LHCN-M2 (cell line): Measurements from ENCODE around the gene RAD52. TPM values are rescaled to one million over a fixed set of nuclear protein-coding genes. Genes with fewer than 3 reads are reported as not detected.

Experiments used
- DNase-seq: peaks from one replicate; pipeline ENCODE4 v3.0.0-alpha.2; 2012; ENCODE audit warnings: low read depth
- total RNA-seq: library from RNA; depleted of rRNA; stranded (reverse); fragments of >200 nt; gene quantifications from 2 replicates; pipeline ENCODE4 v1.2.3, GENCODE V29; 2014; rRNA removed

The RAD52 gene
- total RNA-seq, 1 experiment from 2014 or later: 14.4 TPM

DNA sequence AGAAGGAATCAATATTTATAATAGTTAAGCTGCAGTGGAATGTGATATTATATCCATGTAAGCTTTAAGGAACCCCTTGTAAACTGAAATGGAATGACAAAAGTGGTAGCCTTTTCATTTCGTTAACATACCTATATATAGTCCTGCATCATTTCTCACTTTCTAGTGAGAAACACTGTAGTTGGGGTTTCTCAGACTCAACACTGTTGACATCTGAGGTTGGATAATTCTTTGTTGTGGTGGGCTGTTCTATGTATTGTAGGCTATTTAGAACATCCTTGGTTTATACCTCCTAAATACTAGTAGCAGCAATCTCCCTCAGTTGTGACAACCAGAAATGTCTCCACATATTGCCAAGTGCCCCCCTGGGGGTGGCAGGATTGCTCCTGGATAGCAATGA is 79.1 kb downstream of the RAD52 start:
- no peak for DNase-seq

DNA sequence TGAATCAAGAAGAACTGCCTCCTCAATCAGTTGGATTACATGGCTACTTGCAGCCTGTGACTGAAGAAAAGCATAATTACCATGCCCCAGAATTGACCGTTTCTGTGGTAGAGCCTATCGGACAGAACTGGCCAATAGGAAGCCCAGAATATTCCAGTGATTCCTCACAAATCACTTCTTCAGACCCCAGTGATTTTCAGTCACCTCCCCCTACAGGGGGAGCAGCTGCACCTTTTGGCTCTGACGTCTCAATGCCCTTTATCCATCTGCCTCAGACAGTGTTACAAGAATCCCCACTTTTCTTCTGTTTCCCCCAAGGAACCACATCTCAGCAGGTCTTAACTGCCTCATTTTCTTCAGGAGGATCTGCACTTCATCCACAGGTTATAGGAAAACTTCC is 80.8 kb downstream of the RAD52 start:
- no peak for DNase-seq

DNA sequence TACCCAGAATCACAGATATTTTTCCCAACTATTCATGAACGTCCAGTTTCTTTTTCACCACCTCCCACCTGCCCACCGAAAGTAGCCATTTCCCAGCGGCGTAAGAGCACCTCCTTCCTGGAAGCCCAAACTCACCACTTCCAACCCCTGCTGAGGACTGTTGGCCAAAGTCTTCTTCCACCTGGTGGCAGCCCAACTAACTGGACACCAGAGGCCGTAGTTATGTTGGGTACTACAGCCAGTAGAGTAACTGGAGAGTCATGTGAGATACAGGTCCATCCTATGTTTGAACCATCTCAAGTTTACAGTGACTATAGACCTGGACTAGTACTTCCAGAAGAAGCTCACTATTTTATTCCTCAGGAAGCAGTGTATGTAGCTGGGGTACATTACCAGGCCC is 81.6 kb downstream of the RAD52 start:
- DNase-seq: no peak

DNA sequence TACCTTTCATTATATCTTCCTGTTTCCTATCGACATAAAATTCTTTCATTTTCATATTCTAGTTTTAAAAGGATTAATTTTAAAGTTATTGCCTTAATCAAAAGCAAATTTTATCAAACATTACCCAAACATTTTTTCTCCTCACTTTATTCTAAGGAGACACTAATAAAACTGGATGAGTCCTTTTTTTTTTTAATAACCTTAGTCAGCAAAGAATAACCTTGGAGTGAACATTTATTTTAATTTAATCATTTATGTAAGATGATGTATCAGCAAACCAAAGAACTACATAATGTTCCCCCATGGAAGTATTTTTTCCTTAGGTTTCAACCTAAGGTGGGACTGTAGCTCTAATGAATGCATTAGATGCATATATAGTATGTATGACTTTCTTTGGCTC is 83.9 kb downstream of the RAD52 start:
- no peak for DNase-seq

DNA sequence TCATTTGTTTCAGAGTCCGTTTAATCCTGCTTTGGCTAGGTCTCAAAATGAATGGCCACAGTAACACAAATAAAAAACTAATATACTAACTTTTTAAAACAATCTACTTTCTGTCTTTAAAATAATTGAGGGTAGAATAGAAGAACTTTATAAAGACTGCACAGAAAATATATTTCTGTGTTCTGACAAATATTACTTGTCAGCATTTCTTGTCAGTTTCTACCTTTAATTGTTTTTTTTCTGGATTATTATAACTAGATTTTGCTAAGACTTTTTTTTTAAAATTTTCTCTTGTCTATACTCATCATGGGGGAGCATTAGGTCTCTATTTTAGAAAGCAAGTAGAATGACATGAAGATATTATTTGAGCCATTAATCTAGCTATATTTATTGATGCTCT is 86.2 kb downstream of the RAD52 start:
- no peak for DNase-seq

GRCh38 chr12:862303-862911 is 87.1 kb downstream of the RAD52 start:
- no peak for DNase-seq

Other genes starting within 250 kb of the RAD52 start
- gene WNK1, start 197.1 kb downstream of the RAD52 start, total RNA-seq: 72.2 and 83.0 TPM in 2 replicates
- gene ERC1, start 41.5 kb upstream of the RAD52 start, total RNA-seq: 19.0 and 19.3 TPM in 2 replicates